Measurements from ENCODE around the gene ZBTB33. TPM values are rescaled to one million over a fixed set of nuclear protein-coding genes. Genes with fewer than 3 reads are reported as not detected.

Gene ZBTB33
- total and polyA plus RNA-seq, 2 of the 13 experiments (the other 11 are each of a cell fraction or from before 2014, with no cell fraction given), result 6.5 to 20.2 TPM

DNA sequence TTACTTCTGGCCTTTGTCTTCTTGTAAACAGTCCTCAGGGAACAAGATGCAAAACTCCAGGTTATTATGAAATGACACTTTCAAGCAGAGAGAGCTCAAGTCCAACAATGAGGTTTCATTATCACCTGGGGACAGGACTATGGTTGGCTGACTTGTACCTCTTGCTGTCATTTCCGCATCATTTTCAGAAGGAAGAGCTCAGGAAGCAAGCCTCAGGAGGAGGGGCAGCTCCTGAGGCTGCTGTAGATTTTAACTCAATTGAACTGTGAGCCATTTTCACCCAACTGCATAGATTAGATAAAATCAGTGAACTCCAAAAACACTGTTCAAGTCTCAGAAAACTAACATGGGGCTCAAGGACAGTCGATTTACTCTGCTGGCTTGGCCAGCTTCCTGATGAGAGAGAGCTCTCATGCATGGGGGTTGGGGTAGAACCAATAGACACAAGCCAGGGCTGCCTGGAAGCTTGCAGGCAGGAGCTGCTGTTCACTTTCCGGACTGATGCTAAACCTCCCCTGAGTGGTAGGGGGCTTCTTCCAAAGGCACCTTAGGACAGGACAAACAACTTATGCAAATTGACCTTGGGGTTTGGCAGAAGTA lies 37.0 kb downstream of the ZBTB33 start:
- Histone ChIP-seq H3K4me1 (ENCODE audit: insufficient read depth, low read length) (peaks cover 35% of the 10 kb centered on the region), H3K9ac (ENCODE audit: insufficient read depth, low read depth, low read length) (peak overlapping the region; percentile 54), H3K27me3 (ENCODE audit: control insufficient read depth in 1 of 2, insufficient read depth in 2 of 2, low read length in 2 of 2) (0 out of 5 replicates have a peak, but pooled peaks cover 0 to 1% of the 10 kb centered on the region in 2 experiments), H3K4me2 (ENCODE audit: low read depth, low read length) (peak overlapping the region; percentile 74), H3K9me3 (ENCODE audit: low read length) (no peaks in the 10 kb centered on the region), H2AFZ (ENCODE audit: low read length) (no peak overlapping the region), H3K4me3 (replicated peaks in 1 of 3; ENCODE audit: insufficient read depth in 1 of 3, low read depth in 2 of 3, low read length in 3 of 3) (peak overlapping the region in 1 of 3 experiments; percentile 23; a peak in 2 of 6 replicates), H4K20me1 (ENCODE audit: insufficient read depth, low read length) (no peaks in the 10 kb centered on the region), H3K79me2 (ENCODE audit: insufficient read depth, low read length) (no peaks in the 10 kb centered on the region), H3K27ac (ENCODE audit: extremely low read length, insufficient read depth, low read length) (peak overlapping the region; percentile 94), H3K36me3 (replicated peaks in 1 of 2; ENCODE audit: control insufficient read depth in 1 of 2, insufficient read depth in 2 of 2, low read length in 2 of 2) (no peaks in the 10 kb centered on the region)
- FAIRE-seq (peak; percentile 95), ATAC-seq (peak; percentile 82), DNase-seq (ENCODE audit: low spot score) (peak; percentile 53)
- no TSS peak for BruUV-seq (replicated peaks)
- WGBS (ENCODE audit: low lambda C conversion rate), result 14% methylated on average over 1 of the region's 3 CpGs
- intact Hi-C loops (cut with micrococcal nuclease; ENCODE audit: unreplicated experiment), result loop anchor here (5.0 kb wide), 1 partner anchor 35 kb away; the partner anchor contains the start of gene ZBTB33
- POLR2A ChIA-PET, result interaction anchor here (1.2 to 1.3 kb wide), 2 partner anchors 10 to 37 kb away, joined by 4 to 5 read pairs; partner anchors contain the start of gene ZBTB33
- in situ Hi-C loops (cut with HindIII; ENCODE audit: extremely low pct_ligation_motif_present, low pct_unique_long_range_greater_than_20kb), result no loop called here
- CTCF ChIA-PET (ENCODE audit: low intra/inter-chr PET ratio, low total read pairs), result no interaction called here
- TF ChIP-seq GLI4 (CRISPR knock-in tag; IDR thresholded peaks at IDR 0.05; ENCODE audit: borderline replicate concordance) (no peak), FOXJ3 (CRISPR knock-in tag; IDR thresholded peaks at IDR 0.05; ENCODE audit: borderline replicate concordance) (no peak), MIER3 (CRISPR knock-in tag; IDR thresholded peaks at IDR 0.05; ENCODE audit: borderline replicate concordance) (no peak), SOX6 (IDR thresholded peaks at IDR 0.05) (no peak), SOX6 (CRISPR knock-in tag; IDR thresholded peaks at IDR 0.05) (0 out of 2 replicates have a peak, but pooled peaks have one; percentile 16), SMARCE1 (IDR thresholded peaks at IDR 0.05; ENCODE audit: borderline replicate concordance) (no peak), KLF13 (CRISPR knock-in tag; IDR thresholded peaks at IDR 0.05) (no peak), PLRG1 (conservative IDR thresholded peaks at IDR 0.05) (no peak), HNF4A (CRISPR knock-in tag; IDR thresholded peaks at IDR 0.05) (peak; percentile 36; the same call in 1 of the 2 replicates), TCF7 (IDR thresholded peaks at IDR 0.05; ENCODE audit: low read depth) (0 out of 2 replicates have a peak, but pooled peaks have one; percentile 7), ZNF484 (CRISPR knock-in tag; IDR thresholded peaks at IDR 0.05; ENCODE audit: borderline replicate concordance, low read depth) (no peak), ZNF3 (CRISPR knock-in tag; IDR thresholded peaks at IDR 0.05) (no peak), JUN (CRISPR knock-in tag; IDR thresholded peaks at IDR 0.05) (no peak), RBM22 (optimal IDR thresholded peaks at IDR 0.05; ENCODE audit: low read length) (no peak), ZNF292 (CRISPR knock-in tag; IDR thresholded peaks at IDR 0.05; ENCODE audit: borderline replicate concordance, low read depth) (peak; percentile 56; the same call in 1 of the 2 replicates), ISL2 (CRISPR knock-in tag; IDR thresholded peaks at IDR 0.05) (no peak), SRSF1 (optimal IDR thresholded peaks at IDR 0.05; ENCODE audit: low read depth, low read length) (no peak), HNRNPLL (IDR thresholded peaks at IDR 0.05; ENCODE audit: low read depth, low read length, poor library complexity, severe bottlenecking) (no peak)
- TF ChIP-seq, protein P1, sequence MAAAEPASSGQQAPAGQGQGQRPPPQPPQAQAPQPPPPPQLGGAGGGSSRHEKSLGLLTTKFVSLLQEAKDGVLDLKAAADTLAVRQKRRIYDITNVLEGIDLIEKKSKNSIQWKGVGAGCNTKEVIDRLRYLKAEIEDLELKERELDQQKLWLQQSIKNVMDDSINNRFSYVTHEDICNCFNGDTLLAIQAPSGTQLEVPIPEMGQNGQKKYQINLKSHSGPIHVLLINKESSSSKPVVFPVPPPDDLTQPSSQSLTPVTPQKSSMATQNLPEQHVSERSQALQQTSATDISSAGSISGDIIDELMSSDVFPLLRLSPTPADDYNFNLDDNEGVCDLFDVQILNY (CRISPR knock-in tag; conservative IDR thresholded peaks at IDR 0.05), result no peak
- TF ChIP-seq, protein P2, sequence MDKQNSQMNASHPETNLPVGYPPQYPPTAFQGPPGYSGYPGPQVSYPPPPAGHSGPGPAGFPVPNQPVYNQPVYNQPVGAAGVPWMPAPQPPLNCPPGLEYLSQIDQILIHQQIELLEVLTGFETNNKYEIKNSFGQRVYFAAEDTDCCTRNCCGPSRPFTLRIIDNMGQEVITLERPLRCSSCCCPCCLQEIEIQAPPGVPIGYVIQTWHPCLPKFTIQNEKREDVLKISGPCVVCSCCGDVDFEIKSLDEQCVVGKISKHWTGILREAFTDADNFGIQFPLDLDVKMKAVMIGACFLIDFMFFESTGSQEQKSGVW (CRISPR knock-in tag; IDR thresholded peaks at IDR 0.05; ENCODE audit: borderline replicate concordance), result no peak
- TF ChIP-seq, protein P3, sequence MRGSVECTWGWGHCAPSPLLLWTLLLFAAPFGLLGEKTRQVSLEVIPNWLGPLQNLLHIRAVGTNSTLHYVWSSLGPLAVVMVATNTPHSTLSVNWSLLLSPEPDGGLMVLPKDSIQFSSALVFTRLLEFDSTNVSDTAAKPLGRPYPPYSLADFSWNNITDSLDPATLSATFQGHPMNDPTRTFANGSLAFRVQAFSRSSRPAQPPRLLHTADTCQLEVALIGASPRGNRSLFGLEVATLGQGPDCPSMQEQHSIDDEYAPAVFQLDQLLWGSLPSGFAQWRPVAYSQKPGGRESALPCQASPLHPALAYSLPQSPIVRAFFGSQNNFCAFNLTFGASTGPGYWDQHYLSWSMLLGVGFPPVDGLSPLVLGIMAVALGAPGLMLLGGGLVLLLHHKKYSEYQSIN (CRISPR knock-in tag; IDR thresholded peaks at IDR 0.05; ENCODE audit: borderline replicate concordance), result no peak
- TF ChIP-seq, protein P4, sequence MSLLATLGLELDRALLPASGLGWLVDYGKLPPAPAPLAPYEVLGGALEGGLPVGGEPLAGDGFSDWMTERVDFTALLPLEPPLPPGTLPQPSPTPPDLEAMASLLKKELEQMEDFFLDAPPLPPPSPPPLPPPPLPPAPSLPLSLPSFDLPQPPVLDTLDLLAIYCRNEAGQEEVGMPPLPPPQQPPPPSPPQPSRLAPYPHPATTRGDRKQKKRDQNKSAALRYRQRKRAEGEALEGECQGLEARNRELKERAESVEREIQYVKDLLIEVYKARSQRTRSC (CRISPR knock-in tag; IDR thresholded peaks at IDR 0.05; ENCODE audit: low read depth), result no peak

Data from HepG2 (cell line).